ENCODE data around the gene OFD1.

DNA sequence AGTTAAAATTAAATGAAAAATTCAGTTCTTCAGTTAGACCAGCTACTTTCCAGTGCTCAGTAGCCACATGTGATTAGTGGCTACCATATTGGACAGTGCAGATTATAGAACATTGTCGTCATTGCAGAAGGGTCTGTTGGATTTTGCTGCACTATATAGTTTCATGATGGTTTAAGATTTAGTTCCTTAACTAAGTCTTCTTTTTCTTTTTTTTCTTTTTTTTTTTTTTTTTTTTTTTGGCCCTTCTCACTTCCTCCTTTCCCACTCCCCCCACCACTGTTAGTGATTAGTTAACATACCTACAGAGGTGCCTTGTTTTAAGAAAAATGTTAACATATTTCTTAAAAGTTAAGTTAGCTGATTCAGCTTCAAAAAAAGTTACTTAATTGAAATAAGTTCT, 36.6 kb upstream of the OFD1 start:
- TF ChIP-seq CTCF (IDR thresholded peaks at IDR 0.05) (no peak), POLR2A (IDR thresholded peaks at IDR 0.05) (no peak)

Data from breast epithelium (tissue), 3 donors.